ENCODE data around the gene ECT2.
"Not testable (repeated sequence)": the region's sequence is repeated elsewhere in the genome, so short reads cannot be mapped to it uniquely, and the experiment has no call there.

The ECT2 gene

DNA sequence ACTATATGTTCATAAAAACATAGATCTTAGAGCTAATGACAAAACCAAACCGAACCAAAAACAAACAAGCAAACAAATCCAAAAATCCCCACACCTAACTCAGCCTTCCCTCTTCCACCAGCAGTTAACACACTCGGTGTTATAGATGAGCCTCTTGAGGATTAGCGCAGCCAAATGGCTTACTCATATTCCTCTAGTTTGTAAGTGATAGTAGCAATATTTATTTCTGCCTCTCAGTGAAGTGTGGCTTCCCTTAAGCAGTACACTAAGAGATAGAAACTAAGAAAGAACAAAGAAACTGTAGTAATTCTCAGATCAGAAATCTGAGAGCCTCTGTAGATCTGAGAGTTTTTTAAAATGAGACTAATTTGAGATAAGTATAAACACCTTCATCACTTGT is 37.2 kb upstream of the ECT2 start:
- H3K4me3 Mint-ChIP-seq, result no peak overlapping the region
- H3K9me3 Mint-ChIP-seq, result no peaks in the 10 kb centered on the region
- peaks cover 17% of the 10 kb centered on the region for H3K27me3 Mint-ChIP-seq (ENCODE audit: low read depth)
- H3K36me3 Mint-ChIP-seq (ENCODE audit: low read depth), result no peaks in the 10 kb centered on the region
- H3K27ac Mint-ChIP-seq, result no peak overlapping the region
- H3K4me1 Mint-ChIP-seq (ENCODE audit: low read depth), result peaks cover 19% of the 10 kb centered on the region

DNA sequence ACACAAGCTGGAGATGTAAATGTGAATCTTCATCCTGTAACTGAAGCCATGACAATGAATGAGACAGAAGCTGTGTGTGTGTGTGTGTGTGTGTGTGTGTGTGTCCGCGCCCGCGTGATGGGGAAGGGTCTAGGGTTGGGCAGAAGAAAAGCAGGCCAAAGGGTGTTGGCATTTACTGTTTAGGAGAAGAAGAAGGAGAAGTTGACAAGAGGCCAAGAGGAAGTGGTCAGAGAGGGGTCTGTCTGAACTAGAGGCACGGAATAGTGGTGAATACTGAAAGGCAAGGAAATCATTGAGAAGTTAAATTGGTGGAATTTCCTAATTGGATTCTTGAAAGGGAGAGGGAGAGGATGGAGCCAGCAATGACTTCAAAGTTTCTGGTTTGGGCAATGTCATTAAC is 34.0 kb upstream of the ECT2 start:
- Mint-ChIP-seq H3K27me3 (ENCODE audit: low read depth) (peaks cover 17% of the 10 kb centered on the region), H3K9me3 (no peaks in the 10 kb centered on the region), H3K4me1 (ENCODE audit: low read depth) (no peaks in the 10 kb centered on the region), H3K4me3 (no peak overlapping the region), H3K36me3 (ENCODE audit: low read depth) (no peaks in the 10 kb centered on the region), H3K27ac (no peak overlapping the region)

DNA sequence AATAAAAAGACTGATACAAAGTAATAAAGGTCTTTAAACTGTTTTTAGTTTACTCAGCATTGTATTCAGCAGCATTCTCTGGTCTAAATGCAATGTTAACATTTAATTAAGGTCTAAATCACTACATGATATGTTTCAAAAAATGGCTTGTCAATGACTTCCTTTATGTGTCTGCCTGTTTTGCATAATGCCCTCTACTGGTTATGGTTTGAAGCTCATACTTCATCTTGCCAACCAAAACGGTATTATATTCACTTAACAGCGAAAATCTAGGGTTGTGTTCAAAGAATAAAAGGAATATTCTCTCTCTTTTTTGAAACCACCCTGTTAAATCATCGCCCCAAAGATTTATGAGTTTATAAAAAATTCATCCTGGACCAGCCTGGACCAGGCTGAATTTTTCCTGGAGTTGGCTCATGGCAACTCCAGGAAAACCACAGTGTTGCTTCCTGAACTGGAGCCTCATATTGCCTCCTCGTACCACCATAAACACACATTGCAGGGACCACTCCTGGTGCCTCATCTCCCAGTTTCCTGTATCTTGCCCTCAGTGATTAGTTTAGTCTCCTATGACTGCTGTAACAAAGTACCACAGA is 32.9 kb upstream of the ECT2 start:
- Mint-ChIP-seq H3K9me3 (no peaks in the 10 kb centered on the region), H3K27me3 (ENCODE audit: low read depth) (peaks cover 19% of the 10 kb centered on the region), H3K4me3 (no peak overlapping the region), H3K36me3 (ENCODE audit: low read depth) (no peaks in the 10 kb centered on the region), H3K4me1 (ENCODE audit: low read depth) (no peaks in the 10 kb centered on the region), H3K27ac (no peak overlapping the region)

DNA sequence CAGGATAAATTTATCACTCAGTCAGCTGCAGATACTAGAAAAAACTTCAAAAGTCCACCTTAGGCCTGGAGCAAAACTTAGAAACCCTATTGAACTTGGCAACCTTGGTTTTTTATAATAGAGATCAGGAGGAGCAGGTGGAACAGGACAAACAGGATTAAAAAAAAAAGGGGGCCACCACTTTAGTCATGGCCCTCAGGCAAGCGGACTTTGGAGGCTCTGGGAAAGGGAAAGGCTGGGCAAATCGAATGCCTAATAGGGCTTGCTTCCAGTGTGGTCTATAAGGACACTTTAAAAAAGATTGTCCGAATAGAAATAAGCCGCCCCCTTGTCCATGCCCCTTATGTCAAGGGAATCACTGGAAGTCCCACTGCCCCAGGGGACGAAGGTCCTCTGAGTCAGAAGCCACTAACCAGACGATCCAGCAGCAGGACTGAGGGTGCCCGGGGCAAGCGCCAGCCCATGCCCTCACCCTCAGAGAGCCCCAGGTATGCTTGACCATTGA is 27.9 kb upstream of the ECT2 start:
- not testable (repeated sequence) for H3K4me1 Mint-ChIP-seq (ENCODE audit: low read depth); H3K27ac Mint-ChIP-seq; H3K4me3 Mint-ChIP-seq; H3K36me3 Mint-ChIP-seq (ENCODE audit: low read depth); H3K9me3 Mint-ChIP-seq
- H3K27me3 Mint-ChIP-seq (ENCODE audit: low read depth), result peaks cover 24% of the 10 kb centered on the region

DNA sequence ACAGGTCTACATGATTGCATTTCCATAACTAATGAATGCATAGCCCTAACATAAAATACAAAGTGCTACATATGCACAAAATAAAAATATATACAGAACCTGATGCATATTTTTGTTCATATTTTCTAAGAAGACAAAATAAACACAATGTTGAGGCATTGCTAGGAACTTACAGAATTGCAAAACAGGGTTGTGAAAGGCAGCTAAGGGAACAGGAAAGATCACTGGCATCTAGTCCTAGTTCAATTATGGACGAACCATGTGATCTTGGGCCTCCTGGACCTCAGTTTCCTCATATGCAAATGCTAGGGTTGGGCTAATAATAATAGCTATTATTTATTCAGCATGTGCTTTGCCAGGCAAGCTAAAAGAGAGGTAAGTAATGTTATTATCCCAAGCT is 24.1 kb upstream of the ECT2 start:
- Mint-ChIP-seq H3K4me3 (no peak overlapping the region), H3K27me3 (ENCODE audit: low read depth) (peaks cover 33% of the 10 kb centered on the region), H3K4me1 (ENCODE audit: low read depth) (no peaks in the 10 kb centered on the region), H3K27ac (no peak overlapping the region), H3K36me3 (ENCODE audit: low read depth) (no peaks in the 10 kb centered on the region), H3K9me3 (no peaks in the 10 kb centered on the region)

DNA sequence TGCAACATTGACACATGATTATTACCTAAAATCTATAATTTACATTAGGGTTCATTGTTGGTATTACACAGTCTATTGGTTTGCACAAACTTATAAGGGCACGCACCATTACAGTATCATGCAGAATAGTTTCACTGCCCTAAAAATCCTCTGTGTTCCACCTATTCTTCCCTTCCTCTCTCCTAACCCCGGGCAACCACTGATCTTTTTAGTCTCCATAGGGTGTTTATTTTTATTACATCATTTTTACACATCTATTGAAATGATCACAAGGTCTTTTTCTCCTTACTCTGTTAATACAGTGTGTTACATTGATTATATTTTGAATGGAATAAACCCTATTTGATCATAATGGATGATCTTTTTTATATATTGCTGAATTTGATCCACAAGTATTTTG is 15.5 kb upstream of the ECT2 start:
- peaks cover 48% of the 10 kb centered on the region for H3K27me3 Mint-ChIP-seq (ENCODE audit: low read depth)
- H3K9me3 Mint-ChIP-seq, result no peaks in the 10 kb centered on the region
- H3K4me1 Mint-ChIP-seq (ENCODE audit: low read depth), result no peaks in the 10 kb centered on the region
- no peaks in the 10 kb centered on the region for H3K36me3 Mint-ChIP-seq (ENCODE audit: low read depth)
- no peak overlapping the region for H3K27ac Mint-ChIP-seq
- H3K4me3 Mint-ChIP-seq, result no peak overlapping the region

DNA sequence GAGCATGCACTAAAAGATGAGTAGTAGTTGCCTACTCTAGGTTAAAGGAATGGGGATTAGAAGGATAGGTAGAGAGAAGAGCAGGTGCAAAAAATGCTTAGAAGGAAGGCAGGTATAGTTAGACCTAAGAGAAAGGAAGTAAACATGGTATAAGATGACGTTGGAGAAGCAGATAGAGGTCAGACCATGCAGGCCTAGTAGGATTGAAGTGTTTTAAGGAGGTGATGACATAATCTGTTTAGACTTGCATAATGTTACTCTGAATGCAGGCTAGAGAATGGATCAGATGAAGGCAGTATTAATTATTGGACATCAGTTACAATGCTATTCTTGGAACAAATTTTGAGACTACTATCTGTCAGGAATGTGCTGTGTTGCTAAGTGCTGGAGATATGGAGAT is 11.1 kb upstream of the ECT2 start:
- Mint-ChIP-seq H3K9me3 (no peaks in the 10 kb centered on the region), H3K4me1 (ENCODE audit: low read depth) (no peaks in the 10 kb centered on the region), H3K27ac (no peak overlapping the region), H3K36me3 (ENCODE audit: low read depth) (no peaks in the 10 kb centered on the region), H3K27me3 (ENCODE audit: low read depth) (peaks cover 22% of the 10 kb centered on the region), H3K4me3 (no peak overlapping the region)

DNA sequence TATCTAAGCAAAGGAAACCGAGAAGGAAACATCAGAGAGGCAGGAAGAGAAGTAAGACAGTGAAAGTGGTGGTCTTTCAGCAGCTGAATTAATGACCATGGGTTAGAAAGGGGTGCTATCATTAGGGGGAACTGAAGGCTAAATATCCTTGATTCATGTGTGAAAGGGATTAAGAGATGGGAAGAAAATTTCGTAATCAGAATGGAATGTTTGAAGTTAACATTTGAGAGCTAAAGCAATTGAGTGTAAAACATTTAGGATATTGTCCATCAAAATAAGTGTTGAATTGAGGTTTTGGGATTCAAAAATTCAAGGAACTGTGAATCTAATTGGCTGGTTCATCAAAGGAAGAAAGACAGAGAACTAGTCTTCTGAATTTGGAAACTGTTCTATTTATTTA is 4.1 kb upstream of the ECT2 start:
- Mint-ChIP-seq H3K4me3 (no peak overlapping the region), H3K4me1 (ENCODE audit: low read depth) (peaks cover 5% of the 10 kb centered on the region), H3K27ac (no peak overlapping the region), H3K36me3 (ENCODE audit: low read depth) (peaks cover 3% of the 10 kb centered on the region), H3K27me3 (ENCODE audit: low read depth) (peaks cover 10% of the 10 kb centered on the region), H3K9me3 (no peaks in the 10 kb centered on the region)

DNA sequence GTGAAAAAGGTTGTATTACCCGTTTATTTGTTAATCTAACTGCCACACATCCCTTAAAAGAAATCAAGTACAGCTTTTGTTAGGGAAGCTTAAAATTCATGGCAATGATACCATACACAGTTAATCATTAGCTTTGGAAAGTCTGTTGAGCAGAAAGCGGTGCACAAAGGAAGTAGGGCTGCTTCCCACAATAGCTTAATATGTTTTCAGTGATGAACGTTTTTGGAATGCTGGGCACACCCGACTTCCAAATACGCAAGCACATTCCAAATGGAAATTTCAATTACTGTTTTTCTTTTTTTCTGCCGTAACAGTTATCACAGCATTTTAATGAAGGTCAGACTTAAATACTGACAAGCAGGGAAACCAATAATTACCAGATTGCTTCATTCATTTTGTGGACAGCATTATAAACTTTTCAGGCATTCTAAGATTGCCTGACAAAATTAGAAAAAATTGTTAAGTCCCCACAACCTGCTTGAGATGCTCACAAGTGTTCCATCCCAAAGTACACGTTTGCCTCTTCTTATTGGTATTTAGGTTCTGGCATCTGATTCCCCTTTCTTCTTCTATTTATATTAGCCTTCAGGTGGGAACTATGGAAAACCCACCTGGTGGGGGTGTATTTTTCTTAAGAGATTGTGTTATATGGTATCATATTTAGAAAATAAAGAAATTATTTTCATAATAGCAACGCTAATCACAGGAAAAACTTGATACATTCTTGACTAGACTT is 1.1 kb upstream of the ECT2 start:
- Mint-ChIP-seq H3K27ac (no peak overlapping the region), H3K36me3 (ENCODE audit: low read depth) (peaks cover 15% of the 10 kb centered on the region), H3K4me1 (ENCODE audit: low read depth) (peaks cover 27% of the 10 kb centered on the region), H3K4me3 (peak overlapping the region; percentile 14), H3K27me3 (ENCODE audit: low read depth) (peaks cover 10% of the 10 kb centered on the region), H3K9me3 (no peaks in the 10 kb centered on the region)

DNA sequence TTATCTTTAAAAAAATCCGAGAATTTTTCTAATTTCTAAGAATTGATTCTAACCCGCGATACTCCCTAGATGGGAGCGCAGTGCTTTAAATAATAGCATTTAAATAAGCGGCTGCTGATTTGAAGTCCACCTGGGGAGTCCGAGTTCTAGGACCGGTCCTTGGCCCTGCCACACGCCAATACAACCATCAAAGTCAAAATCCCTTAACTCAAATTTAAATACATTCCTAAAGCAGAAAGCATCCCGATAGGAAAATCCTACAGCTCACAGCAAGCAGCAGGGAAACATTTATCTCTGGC is 508 bp upstream of the ECT2 start:
- Mint-ChIP-seq H3K9me3 (no peaks in the 10 kb centered on the region), H3K27me3 (ENCODE audit: low read depth) (peaks cover 10% of the 10 kb centered on the region), H3K36me3 (ENCODE audit: low read depth) (peaks cover 17% of the 10 kb centered on the region), H3K27ac (peak overlapping the region; percentile 99), H3K4me3 (peak overlapping the region; percentile 99), H3K4me1 (ENCODE audit: low read depth) (peaks cover 31% of the 10 kb centered on the region)

DNA sequence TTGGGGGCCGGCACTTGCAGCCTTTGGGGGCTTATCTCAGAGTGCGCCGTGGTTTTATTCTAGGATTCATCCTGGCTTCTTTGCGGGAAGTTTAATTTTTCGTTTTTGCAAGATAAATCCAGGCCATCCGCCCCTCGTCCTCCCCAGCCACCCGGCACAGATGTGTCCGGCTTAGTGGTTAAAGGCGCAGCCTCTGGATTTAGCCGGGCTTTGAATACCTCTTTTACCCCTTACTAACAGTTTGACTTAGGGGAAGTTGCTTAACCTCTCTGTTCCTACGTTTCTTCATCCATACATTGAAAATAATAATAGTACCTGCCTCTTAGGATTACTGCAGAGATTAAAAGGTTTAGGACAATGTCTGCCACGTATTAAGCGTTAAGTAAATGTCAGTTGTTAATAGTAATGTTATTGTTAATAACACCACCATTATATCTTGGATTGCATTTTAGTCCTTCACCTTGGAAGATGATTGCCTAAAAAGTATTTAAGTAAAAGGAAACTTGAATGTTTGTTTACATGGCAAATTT is 714 bp downstream of the ECT2 start:
- peak overlapping the region; percentile 99 for H3K27ac Mint-ChIP-seq
- peaks cover 36% of the 10 kb centered on the region for H3K4me1 Mint-ChIP-seq (ENCODE audit: low read depth)
- H3K27me3 Mint-ChIP-seq (ENCODE audit: low read depth), result peaks cover 2% of the 10 kb centered on the region
- H3K36me3 Mint-ChIP-seq (ENCODE audit: low read depth), result peaks cover 22% of the 10 kb centered on the region
- no peaks in the 10 kb centered on the region for H3K9me3 Mint-ChIP-seq
- H3K4me3 Mint-ChIP-seq, result peak overlapping the region; percentile 99

DNA sequence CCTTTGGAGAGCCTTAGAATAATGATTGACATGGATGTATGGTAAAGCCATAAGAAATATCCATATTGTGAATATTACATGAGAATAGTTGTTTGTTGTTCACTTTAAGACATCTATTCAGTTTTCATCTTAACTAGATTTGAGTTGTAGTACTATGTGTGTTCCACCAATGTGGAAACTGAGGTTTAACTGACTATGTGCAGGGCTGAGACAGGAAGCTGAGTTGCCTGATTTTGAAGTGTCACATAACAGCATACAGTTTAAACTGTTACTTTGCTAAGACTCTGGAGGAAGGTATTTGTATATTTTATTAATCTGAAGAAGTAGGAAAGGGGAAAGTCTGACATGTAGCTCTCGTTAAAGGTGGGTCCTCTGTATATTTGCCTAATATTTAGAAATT is 2.1 kb downstream of the ECT2 start:
- Mint-ChIP-seq H3K4me3 (peak overlapping the region; percentile 99), H3K27ac (peak overlapping the region; percentile 72), H3K4me1 (ENCODE audit: low read depth) (peaks cover 38% of the 10 kb centered on the region), H3K27me3 (ENCODE audit: low read depth) (no peaks in the 10 kb centered on the region), H3K9me3 (no peaks in the 10 kb centered on the region), H3K36me3 (ENCODE audit: low read depth) (peaks cover 30% of the 10 kb centered on the region)

DNA sequence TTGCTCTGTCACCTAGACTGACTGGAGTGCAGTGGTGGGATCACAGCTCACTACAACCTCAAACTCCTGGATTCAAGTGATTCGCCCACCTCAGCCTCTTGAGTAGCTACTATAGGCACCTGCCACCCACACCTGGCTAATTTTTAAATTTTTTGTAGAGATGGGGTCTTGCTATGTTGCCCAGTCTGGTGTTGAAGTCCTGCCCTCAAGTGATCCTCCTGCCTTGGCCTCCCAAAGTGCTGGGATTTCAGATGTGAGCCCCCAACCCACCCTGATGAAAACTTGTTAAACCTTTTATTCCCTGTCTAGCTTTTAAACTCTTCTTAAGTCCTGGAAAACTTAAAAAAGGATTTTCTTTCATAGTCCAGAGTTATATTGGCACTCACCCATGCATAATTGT is 2.6 kb downstream of the ECT2 start:
- H3K4me3 Mint-ChIP-seq, result peak overlapping the region; percentile 1
- no peaks in the 10 kb centered on the region for H3K9me3 Mint-ChIP-seq
- peaks cover 34% of the 10 kb centered on the region for H3K36me3 Mint-ChIP-seq (ENCODE audit: low read depth)
- H3K27ac Mint-ChIP-seq, result peak overlapping the region; percentile 72
- H3K4me1 Mint-ChIP-seq (ENCODE audit: low read depth), result peaks cover 38% of the 10 kb centered on the region
- no peaks in the 10 kb centered on the region for H3K27me3 Mint-ChIP-seq (ENCODE audit: low read depth)

DNA sequence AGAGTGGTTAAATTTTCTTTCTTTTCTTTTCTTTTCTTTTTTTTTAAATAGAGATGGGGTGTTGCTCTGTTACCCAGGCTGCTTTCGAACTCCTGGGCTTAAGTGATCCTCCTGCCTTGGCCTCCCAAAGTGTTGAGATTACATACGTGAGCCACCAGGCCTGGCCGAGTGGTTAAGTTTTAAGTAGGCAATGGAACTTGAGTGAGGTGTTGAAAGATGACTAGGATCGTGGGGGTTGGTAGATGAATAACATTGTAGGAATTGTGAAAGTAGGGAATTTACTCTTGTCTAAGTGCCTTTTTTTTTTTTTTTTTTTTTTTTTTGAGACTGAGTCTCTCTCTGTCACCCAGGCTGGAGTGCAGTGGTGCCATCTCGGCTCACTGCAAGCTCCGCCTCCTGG is 9.9 kb downstream of the ECT2 start:
- H3K27ac Mint-ChIP-seq; H3K9me3 Mint-ChIP-seq; H3K27me3 Mint-ChIP-seq (ENCODE audit: low read depth); H3K4me1 Mint-ChIP-seq (ENCODE audit: low read depth); H3K4me3 Mint-ChIP-seq: not testable (repeated sequence)
- peaks cover 50% of the 10 kb centered on the region for H3K36me3 Mint-ChIP-seq (ENCODE audit: low read depth)

DNA sequence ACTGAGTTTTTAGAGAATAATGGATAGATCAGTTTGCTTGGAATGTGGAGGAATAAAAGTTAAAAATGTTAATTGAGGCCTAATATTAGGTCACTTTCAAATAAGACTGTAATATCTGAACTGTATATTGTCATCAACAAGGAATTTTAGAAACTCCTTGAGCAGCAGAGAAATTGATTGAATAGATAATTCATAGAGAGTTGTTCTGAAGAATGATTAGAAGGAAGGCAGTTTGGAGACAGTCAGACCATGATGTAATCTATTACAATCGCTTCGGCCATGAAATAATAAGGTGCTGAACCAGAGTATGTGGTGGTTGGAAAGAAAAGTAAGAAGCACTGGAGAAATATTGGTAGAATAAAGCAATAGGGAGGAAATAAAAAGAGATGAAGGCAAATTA is 15.7 kb downstream of the ECT2 start:
- H3K4me3 Mint-ChIP-seq, result no peak overlapping the region
- H3K4me1 Mint-ChIP-seq (ENCODE audit: low read depth), result peaks cover 5% of the 10 kb centered on the region
- peaks cover 66% of the 10 kb centered on the region for H3K36me3 Mint-ChIP-seq (ENCODE audit: low read depth)
- no peak overlapping the region for H3K27ac Mint-ChIP-seq
- H3K27me3 Mint-ChIP-seq (ENCODE audit: low read depth), result no peaks in the 10 kb centered on the region
- H3K9me3 Mint-ChIP-seq, result no peaks in the 10 kb centered on the region
